ENCODE results near the gene ZNF462.

DNA sequence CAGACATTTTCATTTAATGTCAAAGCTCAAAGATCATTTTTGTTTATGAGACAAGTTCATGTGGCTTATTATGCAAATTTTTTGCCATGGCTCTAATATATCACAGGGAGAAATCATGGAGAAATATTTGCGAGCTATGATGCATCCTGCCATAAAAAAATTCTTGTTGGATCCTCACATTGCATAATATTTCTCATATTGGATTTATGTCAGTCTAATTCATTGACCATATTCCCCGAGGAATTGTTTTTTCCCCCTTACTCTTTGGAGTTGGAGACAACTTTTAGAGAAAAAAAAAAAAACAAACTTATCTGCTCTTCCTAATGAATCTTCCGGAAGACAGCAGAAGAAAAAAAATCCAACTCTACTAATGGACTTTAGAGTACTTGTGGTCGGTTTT, 4.3 kb downstream of the ZNF462 start:
- no peak for TF ChIP-seq CTCF (IDR thresholded peaks at IDR 0.05)
- no peak for TF ChIP-seq POLR2A (IDR thresholded peaks at IDR 0.05)
- TF ChIP-seq POLR2AphosphoS5 (IDR thresholded peaks at IDR 0.05; ENCODE audit: insufficient read depth in 1 of 2, low read depth in 1 of 2): no peak

Measured in vagina (tissue), 2 donors.